Hypothalamus (tissue), 51 donors: ENCODE data around the gene ELAVL2.
"Not testable (repeated sequence)": the region's sequence is repeated elsewhere in the genome, so short reads cannot be mapped to it uniquely, and the experiment has no call there.

ENCODE experiments used
- DNase-seq, 51 donors: peaks; one replicate each; lab custom pipeline; 2025; lab: John Stamatoyannopoulos, UW

Gene ELAVL2

GRCh38 chr9:23730364-23730763 lies 95.7 kb downstream of the ELAVL2 start:
- no peak for DNase-seq

GRCh38 chr9:23728736-23729135 lies 97.3 kb downstream of the ELAVL2 start:
- no peak for DNase-seq

GRCh38 chr9:23725279-23725946 lies 100.6 kb downstream of the ELAVL2 start:
- no peak for DNase-seq

GRCh38 chr9:23723672-23724071 lies 102.4 kb downstream of the ELAVL2 start:
- DNase-seq = no peak

- not testable (repeated sequence) for DNase-seq
These were observed 103.0 kb downstream of the ELAVL2 start for GRCh38 chr9:23723048-23723447.

- no peak for DNase-seq
These were observed 104.6 kb downstream of the ELAVL2 start for GRCh38 chr9:23721466-23721865.

GRCh38 chr9:23717505-23717904 lies 108.5 kb downstream of the ELAVL2 start:
- DNase-seq = no peak

- DNase-seq = no peak
These were observed 118.8 kb downstream of the ELAVL2 start for GRCh38 chr9:23707249-23707648.

- DNase-seq = no peak
These were observed 123.6 kb downstream of the ELAVL2 start for GRCh38 chr9:23702311-23702922.

- no peak for DNase-seq
These were observed 124.7 kb downstream of the ELAVL2 start for GRCh38 chr9:23701291-23701690.

- DNase-seq = no peak
These were observed 125.7 kb downstream of the ELAVL2 start for GRCh38 chr9:23700359-23700758.

- no peak for DNase-seq
These were observed 127.9 kb downstream of the ELAVL2 start for GRCh38 chr9:23698161-23698560.

GRCh38 chr9:23695572-23695971 lies 130.5 kb downstream of the ELAVL2 start:
- DNase-seq = no peak

GRCh38 chr9:23693374-23693773 lies 132.7 kb downstream of the ELAVL2 start:
- no peak for DNase-seq

GRCh38 chr9:23686896-23687295 lies 139.1 kb downstream of the ELAVL2 start:
- no peak for DNase-seq

GRCh38 chr9:23686257-23686656 lies 139.8 kb downstream of the ELAVL2 start:
- no peak for DNase-seq

- DNase-seq = no peak
These were observed 142.4 kb downstream of the ELAVL2 start for GRCh38 chr9:23683611-23684061.

GRCh38 chr9:23682891-23683431 lies 143.1 kb downstream of the ELAVL2 start:
- no peak for DNase-seq

- DNase-seq = no peak
These were observed 143.7 kb downstream of the ELAVL2 start for GRCh38 chr9:23682352-23682751.

GRCh38 chr9:23677446-23677845 lies 148.6 kb downstream of the ELAVL2 start:
- DNase-seq = no peak

- DNase-seq = no peak
These were observed 151.9 kb downstream of the ELAVL2 start for GRCh38 chr9:23674016-23674585.

- DNase-seq = no peak
These were observed 153.9 kb downstream of the ELAVL2 start for GRCh38 chr9:23672151-23672550.
